HG03196 (cell line): ENCODE measurements around the gene CALCB.
"Not testable (repeated sequence)": the region's sequence is repeated elsewhere in the genome, so short reads cannot be mapped to it uniquely, and the experiment has no call there.

Experiments used
- ATAC-seq: cut with Tn5 transposase; IDR thresholded peaks from one replicate; pipeline ENCODE4 v1.9.1; 2021; ENCODE audit not compliant: unreplicated experiment

Gene CALCB, protein sequence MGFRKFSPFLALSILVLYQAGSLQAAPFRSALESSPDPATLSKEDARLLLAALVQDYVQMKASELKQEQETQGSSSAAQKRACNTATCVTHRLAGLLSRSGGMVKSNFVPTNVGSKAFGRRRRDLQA

DNA sequence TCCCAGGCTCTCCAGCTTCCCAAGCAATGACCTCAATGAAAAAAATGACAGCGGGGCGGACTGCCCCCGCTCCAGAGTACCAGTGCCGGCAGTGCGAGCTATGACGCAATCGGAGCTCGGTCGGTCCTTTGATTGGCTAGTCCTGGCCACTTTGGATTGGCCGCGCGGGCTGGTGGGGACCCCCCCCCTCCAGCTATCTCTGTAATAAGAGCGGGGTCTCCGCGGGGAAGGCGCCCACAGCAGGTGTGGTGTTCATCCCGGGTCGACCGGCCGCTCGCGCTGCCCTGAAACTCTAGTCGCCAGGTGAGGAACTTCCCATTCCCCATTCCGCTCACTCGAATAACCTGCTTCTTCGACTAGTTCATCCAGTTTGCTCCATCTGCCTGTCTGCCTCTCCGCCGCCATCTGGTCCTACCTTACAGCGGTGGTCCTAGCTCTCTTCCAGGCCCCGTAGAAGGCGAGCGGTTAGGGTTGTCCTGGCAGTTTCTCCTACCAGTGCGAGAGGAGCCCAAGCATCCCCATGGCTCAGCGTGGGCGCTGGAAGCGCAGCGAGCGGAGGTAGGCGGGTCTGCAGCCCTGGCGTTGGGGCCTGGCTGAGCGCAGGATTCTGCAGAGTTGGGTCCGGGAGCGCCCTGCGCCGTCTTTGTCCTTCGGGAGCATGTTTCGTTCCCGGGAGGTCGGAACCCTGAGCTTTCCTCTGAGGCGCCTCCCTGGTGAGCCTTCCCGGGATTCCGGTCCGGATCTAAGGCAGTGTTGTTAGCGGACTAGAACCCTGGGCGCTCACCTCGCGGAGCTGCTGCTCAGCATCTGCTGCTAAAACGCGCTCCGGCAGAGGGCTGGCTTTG, at the start of gene CALCB:
TSS of gene CALCB (plus strand) at position 233 of the 845 bp plus-strand sequence. CDS start 1,126 bp downstream, outside the sequence.
- no peak for ATAC-seq

DNA sequence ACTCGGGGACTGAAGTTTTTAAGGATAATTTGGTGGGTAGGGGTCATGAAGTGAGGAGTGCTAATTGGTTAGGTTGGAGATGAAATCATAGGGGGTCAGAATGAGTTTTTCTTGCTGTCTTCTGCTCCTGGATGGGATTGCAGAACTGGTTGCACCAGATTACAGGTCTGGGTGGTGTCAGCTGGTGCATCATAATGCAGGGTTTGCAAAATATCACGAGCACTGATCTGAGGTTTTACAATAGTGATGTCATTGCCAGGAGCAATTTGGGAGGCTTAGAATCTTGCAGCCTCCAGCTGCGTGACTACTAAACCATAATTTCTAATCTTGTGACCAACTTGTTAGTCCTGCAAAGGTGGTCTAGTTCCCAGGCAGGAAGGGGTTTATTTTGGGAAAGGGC, 46.4 kb upstream of the CALCB start:
- no peak for ATAC-seq

DNA sequence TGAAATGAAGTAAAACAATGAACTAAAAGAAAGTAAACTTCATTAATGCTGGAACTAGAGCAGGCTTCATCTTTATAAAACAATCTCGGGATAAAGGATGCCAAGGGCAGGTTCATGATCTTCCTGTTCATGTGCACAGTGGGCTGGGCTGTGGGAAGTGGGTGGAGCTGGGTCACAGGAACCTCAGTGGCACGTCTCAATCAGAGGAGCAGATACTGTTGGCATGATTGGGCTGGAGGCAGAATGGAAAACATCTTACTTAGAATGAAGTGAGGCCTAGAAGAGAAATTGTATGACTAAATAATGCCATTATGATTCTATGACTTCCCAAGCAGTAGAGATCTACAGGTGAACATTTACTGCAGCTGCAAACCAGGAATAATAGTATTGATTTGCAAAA, 45.4 kb upstream of the CALCB start:
- ATAC-seq = no peak

DNA sequence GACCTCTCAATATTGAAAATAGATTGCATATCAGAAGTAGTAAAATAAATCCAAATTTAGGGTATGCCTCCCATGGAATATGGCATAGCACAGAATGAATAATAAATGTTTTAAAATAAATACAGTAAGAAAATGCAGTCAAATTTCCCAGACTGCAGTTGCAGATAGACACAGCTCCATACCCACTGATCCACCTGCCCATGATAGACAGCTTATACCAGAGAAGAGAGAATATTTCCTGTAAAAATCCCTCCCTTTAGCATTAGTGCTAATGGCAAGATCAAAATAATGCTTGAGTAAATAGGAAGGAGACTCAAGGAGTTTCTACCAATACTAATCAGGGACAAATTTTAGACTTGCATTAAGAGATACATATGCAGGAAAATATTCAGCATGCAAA, 45.0 kb upstream of the CALCB start:
- ATAC-seq = no peak

DNA sequence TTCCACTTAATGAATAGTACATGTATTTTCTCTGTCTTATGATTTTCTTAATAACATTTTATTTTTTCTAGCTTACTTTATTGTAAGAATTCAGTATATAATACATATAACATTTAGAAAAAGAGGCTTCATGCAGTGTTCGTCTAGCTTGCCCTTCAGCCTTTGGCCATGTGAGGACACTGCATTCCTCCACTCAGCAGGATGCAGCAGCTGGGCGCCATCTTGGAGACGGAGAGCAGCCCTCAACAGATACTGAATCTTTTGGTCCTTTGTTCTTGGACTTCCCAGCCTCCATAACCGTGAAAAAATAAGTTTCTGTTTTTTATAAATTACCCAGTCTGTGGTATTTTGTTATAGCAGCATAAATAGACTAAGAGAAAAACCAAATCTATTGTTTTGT, 41.4 kb upstream of the CALCB start:
- not testable (repeated sequence) for ATAC-seq

DNA sequence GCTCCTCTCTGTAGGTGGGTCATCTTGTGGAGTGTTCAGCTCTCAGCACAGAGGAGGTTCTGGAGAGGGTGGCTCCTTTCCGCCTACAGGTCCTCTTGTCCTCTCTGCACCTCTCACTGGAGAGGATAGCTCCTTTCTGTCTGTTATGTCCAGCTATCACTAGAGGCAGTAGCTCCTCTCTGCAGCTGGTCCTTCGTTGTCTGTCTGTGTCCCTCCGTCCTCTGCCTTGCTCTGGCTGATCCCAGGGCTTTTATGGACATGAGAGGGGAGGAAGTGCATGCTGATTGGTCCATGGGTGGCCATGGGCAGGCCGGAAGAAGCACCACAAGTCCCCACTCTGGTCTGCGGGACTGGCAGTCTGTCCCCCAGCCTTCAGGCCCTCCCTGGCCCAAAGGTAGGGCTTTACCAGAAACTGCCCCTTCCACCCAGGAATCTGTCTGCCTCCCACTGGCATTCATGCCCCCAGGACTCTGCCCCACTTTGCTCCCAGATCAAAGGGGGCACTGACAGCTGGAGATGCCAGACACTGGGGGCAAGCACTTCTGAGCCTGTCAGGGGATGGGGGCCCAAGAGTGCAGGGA, 38.6 kb upstream of the CALCB start:
- ATAC-seq = no peak

DNA sequence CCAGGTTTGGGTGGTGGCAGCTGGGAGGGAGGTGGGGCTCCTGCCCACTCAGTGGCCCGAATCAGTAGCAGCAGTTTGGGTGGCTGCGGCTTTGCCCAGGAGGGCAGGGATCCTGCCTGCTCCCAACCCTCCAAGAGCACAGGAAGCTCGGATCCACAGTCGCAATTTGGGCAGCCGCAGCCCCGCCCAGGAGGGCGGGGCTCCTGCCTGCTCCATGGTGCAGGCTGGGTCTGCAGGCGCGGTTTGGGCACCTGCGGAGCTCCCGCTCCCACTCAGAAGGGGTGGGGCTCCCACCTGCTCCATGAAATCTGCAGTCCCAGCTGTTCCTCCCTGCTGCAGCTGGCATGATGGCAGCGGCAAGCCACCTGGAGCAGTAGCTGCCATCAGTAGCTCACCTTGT, 38.1 kb upstream of the CALCB start:
- no peak for ATAC-seq

DNA sequence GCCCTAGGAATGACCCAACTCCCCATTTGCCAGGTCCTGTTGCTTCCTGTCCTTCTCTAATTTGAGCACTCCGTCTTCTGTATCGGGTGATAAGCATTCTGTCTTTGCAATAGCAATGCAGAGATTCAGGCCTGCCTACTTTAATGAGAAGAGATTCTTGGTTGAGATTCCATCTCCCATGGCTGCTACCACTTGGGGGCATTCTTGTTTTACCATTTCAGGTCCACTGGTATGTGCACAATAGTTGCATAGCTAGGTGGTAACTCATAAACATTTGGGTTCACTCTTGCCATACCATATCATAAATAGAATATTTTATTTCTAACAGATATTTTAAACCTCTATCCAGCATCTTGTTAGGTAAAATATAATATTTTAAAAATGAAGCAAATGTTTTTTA, 34.4 kb upstream of the CALCB start:
- no peak for ATAC-seq

DNA sequence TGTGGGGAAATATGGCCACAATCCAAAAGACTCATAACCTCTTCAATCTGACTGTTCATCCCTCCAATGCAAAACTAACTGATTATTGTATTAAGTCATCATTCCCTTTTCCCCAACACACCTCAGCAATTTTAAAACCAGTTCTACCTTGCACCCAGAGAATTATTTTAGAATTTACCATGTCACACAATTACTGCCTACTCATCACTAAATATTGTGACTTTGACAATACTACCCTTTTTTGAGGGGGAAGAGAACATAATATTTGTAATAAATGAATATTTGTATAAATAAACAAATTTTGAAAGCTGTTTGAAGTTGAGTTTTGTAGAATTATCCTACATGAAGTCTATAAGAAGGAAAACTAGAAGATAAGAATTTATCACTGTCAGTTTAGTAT, 28.2 kb upstream of the CALCB start:
- ATAC-seq = no peak

DNA sequence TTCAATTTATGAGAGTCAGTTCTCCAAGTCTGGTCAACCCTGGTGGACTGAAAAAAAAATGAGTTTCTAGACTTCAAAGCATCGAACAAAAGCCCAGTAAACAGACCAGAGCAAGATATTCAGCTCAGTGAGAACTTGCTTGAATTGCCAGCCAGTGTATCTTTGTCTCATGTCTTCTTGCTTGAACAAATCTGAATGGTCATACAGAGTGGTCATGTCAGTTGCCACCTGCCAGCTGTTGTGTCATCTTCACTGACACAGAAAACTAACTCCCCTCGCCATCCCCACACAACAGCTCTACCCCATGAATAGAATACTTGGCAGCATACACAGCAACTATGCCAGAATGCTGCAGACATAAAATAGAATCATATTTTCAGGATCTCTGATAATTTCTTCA, 27.5 kb upstream of the CALCB start:
- no peak for ATAC-seq

DNA sequence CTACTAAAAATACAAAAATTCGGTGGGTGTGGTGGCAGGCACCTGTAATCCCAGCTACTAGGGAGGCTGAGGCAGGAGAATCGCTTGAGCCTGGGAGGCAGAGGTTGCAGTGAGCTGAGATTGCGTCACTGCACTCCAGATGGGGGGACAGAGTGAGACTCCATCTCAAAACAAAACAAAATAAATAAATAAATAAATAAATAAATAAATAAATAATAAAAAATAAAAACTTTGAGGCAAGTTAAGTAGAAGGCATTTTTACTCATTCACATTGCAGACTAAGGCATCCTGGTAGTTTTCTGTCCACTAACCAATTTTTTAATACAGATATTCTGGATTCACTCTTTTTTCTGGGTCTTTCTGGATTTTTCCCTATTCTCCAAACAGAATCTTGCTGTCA, 26.7 kb upstream of the CALCB start:
- ATAC-seq = not testable (repeated sequence)

DNA sequence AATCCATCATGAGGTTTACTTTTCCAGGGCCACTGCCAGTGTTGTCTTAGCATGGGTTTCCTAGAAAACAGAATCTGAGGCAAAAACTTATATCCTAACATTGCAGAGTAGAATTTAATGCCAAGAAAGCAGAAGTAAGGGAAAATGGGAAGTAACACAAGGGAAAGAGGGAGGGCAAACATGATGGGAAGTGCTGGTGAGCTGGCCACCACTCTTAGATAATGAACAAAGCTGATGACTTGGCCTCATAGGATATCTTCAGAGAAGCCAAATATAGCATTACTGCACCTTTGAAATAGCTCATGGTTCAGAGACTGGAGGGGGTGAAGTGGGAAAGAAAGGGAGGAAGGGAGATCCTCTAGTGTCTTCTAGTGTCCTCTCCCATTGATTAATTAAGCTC, 24.8 kb upstream of the CALCB start:
- ATAC-seq = no peak

DNA sequence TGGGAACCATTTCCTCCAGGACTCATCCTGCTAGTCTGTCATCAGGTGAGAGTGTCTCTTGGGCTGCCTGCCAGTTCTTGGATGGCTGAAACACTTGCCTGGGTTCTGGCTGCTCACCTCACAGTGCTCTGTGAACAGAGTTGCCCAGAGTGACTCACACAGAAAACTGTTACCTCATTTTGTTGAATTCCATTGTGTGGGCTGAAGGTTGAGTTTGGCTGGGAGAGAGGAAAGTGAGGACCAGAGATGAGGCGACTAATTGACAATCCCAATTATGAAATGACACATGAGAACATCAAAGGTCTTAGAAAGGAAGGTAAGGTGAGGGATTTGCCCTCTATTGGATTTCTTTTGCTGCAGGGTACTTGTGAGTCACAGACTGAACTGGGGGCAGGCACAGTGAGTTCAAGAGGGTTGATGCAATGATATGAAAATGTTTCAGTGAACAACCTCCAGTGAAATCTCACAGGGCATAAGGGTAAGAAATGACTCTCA, 20.2 kb upstream of the CALCB start:
- ATAC-seq = no peak

DNA sequence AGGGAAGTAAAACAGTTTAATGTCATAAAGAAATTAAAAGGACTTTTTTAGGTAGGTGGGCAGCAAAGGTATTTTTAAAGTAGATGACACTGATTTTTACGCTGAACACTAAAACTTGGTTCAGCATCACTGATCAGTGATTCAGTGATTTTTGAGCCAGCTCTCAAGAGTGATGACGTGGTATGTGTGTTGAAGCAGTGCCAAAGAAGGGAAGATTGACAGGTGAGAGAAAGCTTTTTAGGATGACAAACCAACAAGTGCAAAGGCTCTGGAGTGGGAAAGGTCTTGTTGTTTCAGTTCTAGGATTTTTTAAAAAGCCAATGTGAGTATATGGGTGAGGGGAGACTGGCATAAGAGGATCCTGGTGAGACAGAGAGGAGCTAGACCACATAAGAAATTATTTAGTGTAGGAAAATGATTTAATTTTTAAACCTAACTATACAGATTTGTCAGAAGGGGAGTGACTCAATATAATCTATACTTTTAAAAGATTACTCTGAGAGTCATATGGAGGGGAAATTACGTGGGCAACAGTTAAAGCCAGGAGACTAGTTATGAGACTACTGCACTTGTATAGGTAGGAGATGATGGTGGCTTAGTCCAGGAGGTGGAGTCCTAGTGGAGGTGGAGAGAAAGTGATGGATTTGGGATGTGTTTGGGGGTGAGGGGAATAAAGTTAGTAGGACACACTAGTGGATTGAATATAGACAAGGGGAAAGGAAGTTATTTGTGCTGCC, 17.6 kb upstream of the CALCB start:
- ATAC-seq = no peak

DNA sequence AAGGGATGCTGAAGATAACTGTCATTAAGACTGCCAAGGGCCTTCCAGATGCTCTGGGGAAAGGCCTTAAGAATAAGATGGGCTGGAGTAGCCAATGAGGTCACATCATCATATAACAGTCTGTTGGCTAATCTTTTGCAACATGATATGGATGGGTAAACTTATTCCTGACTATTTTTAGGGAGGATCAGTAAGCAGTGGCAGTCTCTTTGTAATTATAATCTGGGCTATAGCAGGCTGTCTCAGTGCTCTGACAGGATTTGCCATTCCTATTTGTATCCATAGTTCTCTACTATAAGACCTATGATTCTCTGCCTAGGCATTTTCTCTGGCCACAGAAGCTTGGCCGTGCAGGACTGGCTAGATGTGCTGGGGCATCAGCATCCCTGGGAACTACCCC, 16.1 kb upstream of the CALCB start:
- no peak for ATAC-seq

DNA sequence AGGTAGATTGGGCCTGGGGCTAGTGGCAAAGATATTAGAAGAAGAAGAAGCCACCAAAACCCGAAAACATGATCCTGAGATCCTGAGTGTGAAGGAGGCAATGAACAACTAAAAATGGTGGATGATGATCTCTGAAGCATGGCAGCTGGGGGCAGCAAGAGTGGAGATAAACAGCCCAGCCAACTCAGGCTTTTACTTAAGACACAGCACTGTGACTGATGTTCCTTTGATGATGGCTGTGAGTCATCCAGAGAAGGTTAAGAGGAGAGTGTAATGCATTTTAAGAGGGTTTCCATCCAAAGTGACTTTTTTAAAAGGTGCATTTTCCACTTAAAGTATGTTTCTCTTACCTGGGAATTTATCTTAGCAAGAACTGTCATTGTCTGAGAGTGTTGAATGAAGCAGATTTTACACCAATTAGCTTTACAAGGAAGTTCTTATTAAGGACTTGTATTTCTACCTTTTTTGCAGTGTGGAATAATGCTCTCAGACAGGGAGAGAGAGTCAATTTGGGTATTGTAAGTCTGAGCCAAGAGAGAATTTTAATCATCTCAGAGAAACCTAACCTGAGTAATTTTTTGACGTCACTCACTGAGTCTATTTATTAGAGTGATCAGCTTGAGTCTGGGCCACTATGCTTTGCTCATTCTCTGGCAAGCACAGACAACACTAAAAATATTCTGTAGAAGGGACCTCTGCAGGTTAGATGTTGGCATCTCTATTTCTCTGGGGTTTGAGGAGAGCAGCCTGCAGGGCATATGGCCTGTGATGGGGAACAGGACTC, 14.1 kb upstream of the CALCB start:
- no peak for ATAC-seq

DNA sequence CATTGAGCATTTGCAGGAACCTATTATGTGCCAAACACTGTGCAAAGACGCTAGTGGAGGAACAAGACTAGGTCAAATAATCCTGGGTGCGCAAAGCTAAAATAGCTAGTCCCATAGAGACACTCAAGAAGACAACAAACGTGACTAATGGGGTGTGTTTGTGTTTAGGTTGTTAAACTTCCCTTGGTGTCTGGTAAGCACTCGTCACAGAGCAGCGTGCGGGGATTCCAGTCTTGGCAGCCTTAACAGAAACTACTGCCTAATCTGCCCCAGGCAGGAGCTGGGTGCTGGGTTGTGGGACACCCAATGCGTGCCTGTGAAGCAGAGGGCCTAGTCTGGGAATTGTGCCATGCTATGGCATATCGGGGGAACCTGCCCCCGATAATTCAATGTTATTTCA, 10.8 kb upstream of the CALCB start:
- ATAC-seq = no peak

DNA sequence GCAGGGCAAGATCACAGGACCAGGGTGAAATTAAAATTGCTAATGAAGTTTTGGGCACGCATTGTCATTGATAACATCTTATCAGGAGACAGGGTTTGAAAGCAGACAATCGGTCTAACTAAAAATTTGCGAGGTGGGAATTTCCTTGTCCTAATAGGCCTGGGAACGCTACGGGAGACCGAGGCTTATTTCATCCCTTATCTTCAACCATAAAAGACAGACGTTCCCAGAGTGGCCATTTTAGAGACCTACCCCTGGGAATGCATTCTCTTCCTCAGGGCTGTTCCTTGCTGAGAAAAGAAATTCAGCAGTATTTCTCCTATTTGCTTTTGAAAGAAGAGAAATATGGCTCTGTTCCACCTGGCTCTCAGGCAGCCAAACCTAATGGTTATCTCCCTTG, 3.6 kb upstream of the CALCB start:
- ATAC-seq = not testable (repeated sequence)

DNA sequence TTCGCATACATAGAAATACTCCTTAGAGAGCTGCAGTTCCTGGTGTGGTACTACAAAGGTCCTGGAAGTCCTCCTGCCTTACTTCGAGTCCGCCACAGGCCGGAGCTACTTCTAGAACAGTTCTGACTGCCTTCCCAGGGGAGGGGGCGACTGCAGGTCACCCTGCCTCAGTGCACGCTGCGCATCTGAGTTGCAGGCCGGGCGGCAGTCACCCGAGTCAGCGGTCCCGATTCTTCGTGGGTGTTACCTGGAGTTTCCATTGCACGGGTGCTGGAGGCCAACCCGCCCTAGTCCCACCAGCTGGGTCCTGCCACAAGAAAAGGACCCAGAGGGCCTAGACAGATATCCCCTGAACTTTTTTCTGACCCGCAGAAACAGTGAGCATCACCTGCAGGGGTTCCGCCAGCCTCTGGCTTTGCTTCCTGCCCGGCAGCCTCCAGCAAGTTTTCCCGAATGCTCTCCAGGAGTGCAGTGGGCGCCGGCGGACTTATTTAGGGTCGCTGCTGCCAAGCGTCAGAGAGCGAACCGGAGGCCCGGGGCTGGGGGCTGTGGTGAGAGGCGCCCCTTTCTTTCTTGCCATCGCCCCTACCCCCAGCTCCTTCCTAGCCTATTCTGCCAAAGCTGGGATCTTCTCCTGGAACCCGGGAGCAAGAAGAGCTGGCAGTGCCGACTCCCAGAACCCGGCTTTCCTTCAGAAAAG, 1.7 kb upstream of the CALCB start:
- no peak for ATAC-seq

DNA sequence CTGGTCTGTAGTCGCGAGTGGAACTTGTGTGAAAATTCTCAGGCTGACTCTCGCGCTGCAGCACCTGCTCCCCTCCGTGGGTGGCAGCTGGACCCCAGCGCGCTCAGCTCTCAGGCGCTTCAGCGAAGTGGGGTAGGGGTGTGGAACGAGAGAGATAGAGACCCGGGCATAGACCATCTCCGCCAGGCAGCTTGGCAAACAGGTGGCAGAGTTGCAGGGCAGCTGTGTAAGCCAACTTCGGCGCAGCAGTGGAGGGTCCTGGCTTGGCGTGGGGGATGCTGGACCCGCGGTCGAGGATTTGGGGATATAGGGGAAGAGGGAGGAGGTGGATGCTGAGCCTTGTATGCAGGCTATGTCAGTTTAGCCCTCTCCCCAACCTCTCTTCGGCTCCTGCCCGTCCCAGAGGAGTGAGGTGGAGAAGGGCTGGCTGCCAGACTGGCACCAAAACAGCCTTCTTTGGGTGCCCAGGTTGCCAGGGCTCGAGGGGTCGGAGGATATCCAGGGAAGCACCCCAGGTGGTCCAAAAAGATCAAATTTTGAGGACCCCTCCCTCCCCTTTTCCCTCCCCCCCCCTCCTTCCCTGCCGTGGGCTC, 746 bp upstream of the CALCB start:
- no peak for ATAC-seq
